Testis (tissue), 3 donors: ENCODE data around the gene YPEL2. TPM values are rescaled to one million over a fixed set of nuclear protein-coding genes. Genes with fewer than 3 reads are reported as not detected.
"Not testable (repeated sequence)": the region's sequence is repeated elsewhere in the genome, so short reads cannot be mapped to it uniquely, and the experiment has no call there.

Source experiments
- DNase-seq: peaks from one replicate; pipeline ENCODE4 v3.0.0-alpha.2; 2019
- H3K27ac ChIP-seq, 2 donors: fragments of 200-600 bp; sonication (generic); one replicate each; pipeline ENCODE4 v1.5.1; 2019
- H3K27me3 ChIP-seq: fragments of 200-600 bp; sonication (generic); one replicate; pipeline ENCODE4 v1.5.1; 2019
- H3K36me3 ChIP-seq: fragments of 200-600 bp; sonication (generic); one replicate; pipeline ENCODE4 v1.5.1; 2017; ENCODE audit warnings: low read depth; ENCODE audit errors: missing control alignments
- H3K4me1 ChIP-seq: fragments of 200-600 bp; sonication (generic); one replicate; pipeline ENCODE4 v1.5.1; 2019
- H3K4me3 ChIP-seq, 2 donors: fragments of 200-600 bp; sonication (generic); one replicate each; pipeline ENCODE4 v1.5.1; 2017 to 2019
- H3K9me3 ChIP-seq: fragments of 200-600 bp; sonication (generic); one replicate; pipeline ENCODE4 v1.5.1; 2017
- POLR2A ChIP-seq: fragments of 450-650 bp; IDR thresholded peaks from one replicate; pipeline ENCODE4 v1.6.1; 2017; ENCODE audit warnings: antibody characterized with exemption, mild to moderate bottlenecking, moderate library complexity
- WGBS, 2 donors: methylation state at CpG; one replicate each; pipeline ENCODE4 v1.1.5; 2018; 5-methylcytosine and 5-hydroxymethylcytosine counted together
- intact Hi-C: fragments of 100-400 bp; cut with DNase I; formaldehyde crosslinking; loops from one replicate; pipeline ENCODE4 v1.15.1; 2023; ENCODE audit warnings: low total_unique reads
- polyA plus RNA-seq: library from polyadenylated mRNA; stranded (reverse); fragments of 350-450 nt; fragmentation: Illumina TruSeq; extraction: RNeasy Lipid Tissue Mini Kit (QIAGEN cat#74804); gene quantifications from one replicate; pipeline ENCODE4 v1.2.3, GENCODE V29; 2014; ENCODE audit warnings: low read depth, low replicate concordance; ENCODE audit not compliant: insufficient read depth
- total RNA-seq, 2 donors: library from RNA; depleted of rRNA; stranded (reverse); fragments of >200 nt; gene quantifications; one replicate each; pipeline ENCODE4 v1.2.3, GENCODE V29; 2016
- TF ChIP-seq, protein P1 (sequence below), 3 experiments: fragments of 450-650 bp in 2 of 3; fragments of 200-600 bp in 1 of 3; sonication (generic) in 1 of 3; IDR thresholded peaks; one replicate each; pipeline ENCODE4 v1.5.1; 2016 to 2019; ENCODE audit warnings: antibody characterized with exemption in 3 of 3, mild to moderate bottlenecking in 2 of 3, moderate library complexity in 1 of 3

The YPEL2 gene
- total and polyA plus RNA-seq, 3 donors from 2014 or later: 20.5 to 48.3 (median 39.8) TPM

DNA sequence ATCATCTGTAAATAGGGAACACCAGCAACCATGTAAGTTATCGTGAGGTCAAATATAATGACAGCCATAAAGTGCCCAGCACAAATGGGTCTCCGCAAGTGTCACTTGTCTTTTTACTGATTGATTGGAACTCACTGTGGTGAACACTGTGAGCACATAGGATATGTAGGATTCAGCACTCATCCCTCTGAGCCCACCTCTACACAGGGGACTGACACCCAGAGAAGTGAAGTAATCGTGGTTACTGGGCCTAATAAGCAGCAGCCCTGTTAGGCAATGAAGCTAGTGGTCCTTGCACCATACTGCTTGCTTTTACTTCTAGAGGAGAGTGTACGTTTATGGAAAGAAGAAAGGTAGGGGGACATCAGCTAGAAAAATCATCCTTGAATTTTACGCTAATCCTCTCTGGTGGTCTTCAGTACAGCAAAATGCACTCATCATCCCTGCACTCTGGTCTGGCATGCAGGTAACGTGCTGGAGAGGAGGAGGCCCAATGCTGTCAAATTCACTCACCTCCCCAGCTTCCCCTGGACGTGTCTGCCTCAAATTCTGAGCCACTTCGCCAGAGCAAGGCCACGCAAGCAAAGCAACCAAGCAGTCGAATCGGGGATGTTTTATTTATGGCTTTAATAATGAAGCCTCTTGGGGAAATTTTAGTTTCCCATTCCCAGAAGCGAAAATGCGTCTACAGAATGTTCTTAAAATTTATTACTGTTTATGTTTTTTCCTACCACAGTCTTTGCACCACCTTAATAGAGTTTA, 74.7 kb downstream of the YPEL2 start:
- no peak for DNase-seq
- intact Hi-C loops: no loop called here
- Histone ChIP-seq H3K36me3 (no peaks in the 10 kb centered on the region), H3K4me3 (no peak overlapping the region), H3K4me1 (peaks cover 5% of the 10 kb centered on the region), H3K27me3 (no peaks in the 10 kb centered on the region), H3K9me3 (no peaks in the 10 kb centered on the region), H3K27ac (no peak overlapping the region)
- TF ChIP-seq POLR2A: no peak
- TF ChIP-seq, protein P1, sequence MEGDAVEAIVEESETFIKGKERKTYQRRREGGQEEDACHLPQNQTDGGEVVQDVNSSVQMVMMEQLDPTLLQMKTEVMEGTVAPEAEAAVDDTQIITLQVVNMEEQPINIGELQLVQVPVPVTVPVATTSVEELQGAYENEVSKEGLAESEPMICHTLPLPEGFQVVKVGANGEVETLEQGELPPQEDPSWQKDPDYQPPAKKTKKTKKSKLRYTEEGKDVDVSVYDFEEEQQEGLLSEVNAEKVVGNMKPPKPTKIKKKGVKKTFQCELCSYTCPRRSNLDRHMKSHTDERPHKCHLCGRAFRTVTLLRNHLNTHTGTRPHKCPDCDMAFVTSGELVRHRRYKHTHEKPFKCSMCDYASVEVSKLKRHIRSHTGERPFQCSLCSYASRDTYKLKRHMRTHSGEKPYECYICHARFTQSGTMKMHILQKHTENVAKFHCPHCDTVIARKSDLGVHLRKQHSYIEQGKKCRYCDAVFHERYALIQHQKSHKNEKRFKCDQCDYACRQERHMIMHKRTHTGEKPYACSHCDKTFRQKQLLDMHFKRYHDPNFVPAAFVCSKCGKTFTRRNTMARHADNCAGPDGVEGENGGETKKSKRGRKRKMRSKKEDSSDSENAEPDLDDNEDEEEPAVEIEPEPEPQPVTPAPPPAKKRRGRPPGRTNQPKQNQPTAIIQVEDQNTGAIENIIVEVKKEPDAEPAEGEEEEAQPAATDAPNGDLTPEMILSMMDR (IDR thresholded peaks at IDR 0.05): no peak
- WGBS, 2 donors: 77 to 79% methylated on average over 13 of the region's 13 CpGs

DNA sequence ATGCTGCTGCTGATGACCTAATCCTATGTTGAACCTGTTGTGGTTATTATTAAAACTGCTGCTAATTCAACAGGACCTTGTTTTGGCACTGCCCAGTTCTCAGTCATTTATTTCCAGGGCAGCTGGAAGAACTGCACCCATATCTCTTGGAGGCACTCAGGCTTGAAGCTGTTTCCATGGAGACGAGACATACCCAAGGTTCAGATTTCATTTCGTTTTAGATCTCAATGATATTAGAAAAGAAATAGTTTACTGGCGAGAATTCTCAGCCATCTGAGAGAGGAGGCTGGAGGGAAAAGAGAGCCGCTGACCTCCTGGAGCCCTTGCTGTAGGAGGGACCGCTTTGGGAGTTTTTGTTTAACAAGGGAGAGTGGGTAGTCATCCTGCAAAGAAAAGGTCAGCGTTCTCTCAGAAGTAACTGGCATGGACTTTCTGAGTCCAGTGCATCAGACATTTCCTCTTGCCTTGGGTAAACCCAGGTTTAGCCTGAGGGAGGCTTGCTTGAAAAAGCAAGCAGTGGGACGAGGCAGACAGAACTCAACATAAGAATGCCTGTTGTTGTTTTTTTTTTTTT, 75.4 kb downstream of the YPEL2 start:
- Histone ChIP-seq H3K27ac (no peak overlapping the region), H3K36me3 (no peaks in the 10 kb centered on the region)
- DNase-seq: no peak

DNA sequence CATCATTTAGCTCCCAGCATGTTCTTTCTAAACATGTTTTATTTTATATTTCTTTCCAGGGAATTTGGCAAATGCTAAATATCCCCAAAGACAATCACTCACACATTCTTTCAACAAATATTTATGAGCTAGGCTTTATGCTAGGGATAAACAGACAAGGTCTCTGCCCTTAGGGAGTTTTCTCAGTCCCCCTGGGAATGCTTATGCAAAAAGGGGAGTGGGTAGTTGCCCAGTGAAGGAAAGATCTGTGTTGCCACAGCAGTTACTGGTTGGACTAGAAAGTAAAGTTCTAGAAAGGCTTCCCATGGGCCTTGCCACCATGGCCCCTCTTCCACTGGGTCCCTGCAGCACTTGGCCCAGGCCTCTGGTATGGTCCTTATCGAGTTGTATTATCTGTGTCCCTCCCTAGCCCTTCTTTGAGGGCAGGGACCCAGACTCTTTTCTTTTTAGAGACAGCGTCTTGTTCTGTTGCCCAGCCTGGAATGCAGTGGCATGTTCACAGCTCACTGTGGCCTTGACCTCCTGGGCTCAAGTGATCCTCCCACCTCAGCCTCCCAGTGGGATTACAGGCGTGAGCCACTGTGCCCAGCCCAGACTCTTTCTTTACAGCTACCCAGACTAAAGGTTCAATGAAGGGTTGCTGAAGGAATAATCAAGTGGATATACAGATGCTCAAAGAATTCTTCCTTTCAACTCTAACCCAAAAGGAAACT, 78.0 kb downstream of the YPEL2 start:
- TF ChIP-seq POLR2A: no peak
- TF ChIP-seq, protein P1 (IDR thresholded peaks at IDR 0.05): no peak
- Histone ChIP-seq H3K27ac (no peak overlapping the region), H3K9me3 (no peaks in the 10 kb centered on the region), H3K36me3 (no peaks in the 10 kb centered on the region), H3K4me1 (peaks cover 5% of the 10 kb centered on the region), H3K27me3 (no peaks in the 10 kb centered on the region), H3K4me3 (no peak overlapping the region)
- DNase-seq: peak; percentile 58
- intact Hi-C loops: no loop called here
- 51 to 56% methylated on average over 3 of the region's 3 CpGs for WGBS, 2 donors

More for the DNA sequence above, 75.4 kb downstream of the YPEL2 start:
- peaks cover 5% of the 10 kb centered on the region for H3K4me1 ChIP-seq
- TF ChIP-seq POLR2A: no peak
- TF ChIP-seq, protein P1 (IDR thresholded peaks at IDR 0.05): no peak
- no peaks in the 10 kb centered on the region for H3K27me3 ChIP-seq
- no peaks in the 10 kb centered on the region for H3K9me3 ChIP-seq
- WGBS, 2 donors: 46 to 63% methylated on average over 7 of the region's 7 CpGs
- intact Hi-C loops: no loop called here
- no peak overlapping the region for H3K4me3 ChIP-seq

DNA sequence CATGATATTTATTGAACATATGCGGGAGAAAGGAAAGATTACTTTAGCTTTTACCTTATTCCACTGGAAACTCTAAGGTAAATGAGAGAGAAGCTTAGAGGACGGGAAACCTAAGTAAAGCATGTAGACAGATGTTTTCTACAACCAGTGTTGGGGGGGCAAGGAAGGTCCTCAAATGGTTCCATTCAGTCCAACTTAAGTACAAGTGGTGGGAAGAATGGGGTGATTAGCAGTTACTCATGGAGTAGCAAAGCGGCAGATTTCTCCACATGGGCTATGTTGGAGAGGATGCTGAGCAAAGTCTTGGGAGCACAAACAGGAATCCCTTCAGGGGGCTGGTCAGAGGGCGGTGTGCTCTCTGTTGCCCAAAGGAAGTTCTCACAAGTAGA, 78.6 kb downstream of the YPEL2 start:
- Histone ChIP-seq H3K36me3 (no peaks in the 10 kb centered on the region), H3K27me3 (no peaks in the 10 kb centered on the region), H3K4me1 (peaks cover 5% of the 10 kb centered on the region), H3K9me3 (no peaks in the 10 kb centered on the region), H3K4me3 (no peak overlapping the region), H3K27ac (no peak overlapping the region)
- intact Hi-C loops: no loop called here
- DNase-seq: no peak
- WGBS, 2 donors: 94 to 98% methylated on average over 4 of the region's 4 CpGs
- TF ChIP-seq, protein P1 (IDR thresholded peaks at IDR 0.05): no peak
- TF ChIP-seq POLR2A: no peak

DNA sequence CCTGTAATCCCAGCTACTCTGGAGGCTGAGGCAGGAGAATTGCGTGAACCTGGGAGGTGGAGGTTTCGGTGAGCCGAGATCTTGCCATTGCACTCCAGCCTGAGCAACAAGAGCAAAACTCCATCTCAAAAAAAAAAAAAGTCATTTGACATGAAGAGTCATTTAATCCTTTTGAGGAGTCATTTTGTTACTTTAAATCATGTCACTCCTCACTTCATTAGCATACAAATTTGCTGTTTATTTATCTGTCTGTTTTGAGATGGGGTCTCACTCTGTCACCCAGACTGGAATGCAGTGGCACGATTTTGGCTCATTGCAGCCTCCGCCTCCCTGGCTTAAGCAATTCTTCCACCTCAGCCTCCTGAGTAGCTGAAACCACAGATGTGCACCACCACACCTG, 81.0 kb downstream of the YPEL2 start:
- 91 to 93% methylated on average over 5 of the region's 5 CpGs for WGBS, 2 donors
- H3K27ac ChIP-seq, H3K27me3 ChIP-seq, DNase-seq, H3K9me3 ChIP-seq, H3K4me1 ChIP-seq, H3K4me3 ChIP-seq, H3K36me3 ChIP-seq, intact Hi-C loops: not testable (repeated sequence)
